GM21737 (cell line): ENCODE measurements around the gene EXO1.
"Not testable (repeated sequence)": the region's sequence is repeated elsewhere in the genome, so short reads cannot be mapped to it uniquely, and the experiment has no call there.

Experiments used
- ATAC-seq: cut with Tn5 transposase; IDR thresholded peaks from one replicate; pipeline ENCODE4 v1.9.1; 2021; ENCODE audit warnings: mild to moderate bottlenecking, moderate library complexity; ENCODE audit not compliant: unreplicated experiment

EXO1 gene

DNA sequence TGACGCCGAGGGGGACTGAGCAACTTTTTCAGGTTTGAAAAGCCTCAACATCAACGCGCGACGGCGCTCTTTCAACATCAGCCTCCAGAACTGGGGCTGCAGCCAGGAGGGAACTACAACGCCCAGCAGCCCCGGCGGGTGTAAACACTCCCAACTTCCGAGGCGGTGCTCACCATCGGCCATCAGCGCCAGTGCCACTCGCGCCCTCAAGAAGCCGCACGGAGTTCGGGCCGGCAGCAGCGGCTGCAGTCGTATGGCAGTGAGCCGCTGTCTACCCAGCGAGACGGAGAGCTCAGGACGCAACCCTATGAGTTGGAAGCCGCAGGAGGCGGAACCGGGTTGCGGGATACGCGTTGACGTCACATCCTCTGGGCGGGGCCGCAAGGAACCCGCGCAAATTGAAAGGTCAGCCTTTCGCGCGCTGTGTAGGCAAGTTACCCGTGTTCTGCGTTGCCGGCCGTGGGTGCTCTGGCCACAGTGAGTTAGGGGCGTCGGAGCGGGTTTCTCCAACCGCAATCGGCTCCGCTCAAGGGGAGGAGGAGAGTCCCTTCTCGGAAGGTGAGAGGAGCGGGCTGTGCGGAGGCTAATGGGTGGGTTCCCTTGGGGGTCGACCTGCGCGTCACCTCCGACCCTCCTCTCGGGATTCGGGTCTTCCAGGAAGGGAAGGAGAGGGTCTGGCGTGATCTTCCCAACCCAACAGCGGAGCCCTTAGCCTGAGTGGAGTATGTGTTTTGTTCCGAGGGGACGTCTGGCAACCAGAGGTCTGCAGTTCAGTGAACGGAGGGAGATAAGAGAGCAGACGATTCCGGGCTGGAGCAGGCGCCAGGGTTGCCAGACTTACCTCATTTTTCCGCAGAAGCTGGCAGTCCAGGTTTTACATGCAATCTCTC, at the start of gene EXO1:
Gene EXO1 (plus strand): TSS at position 409 of the 890 bp plus-strand sequence. CDS start 2,222 bp downstream, outside the sequence.
- peak; percentile 97 for ATAC-seq

DNA sequence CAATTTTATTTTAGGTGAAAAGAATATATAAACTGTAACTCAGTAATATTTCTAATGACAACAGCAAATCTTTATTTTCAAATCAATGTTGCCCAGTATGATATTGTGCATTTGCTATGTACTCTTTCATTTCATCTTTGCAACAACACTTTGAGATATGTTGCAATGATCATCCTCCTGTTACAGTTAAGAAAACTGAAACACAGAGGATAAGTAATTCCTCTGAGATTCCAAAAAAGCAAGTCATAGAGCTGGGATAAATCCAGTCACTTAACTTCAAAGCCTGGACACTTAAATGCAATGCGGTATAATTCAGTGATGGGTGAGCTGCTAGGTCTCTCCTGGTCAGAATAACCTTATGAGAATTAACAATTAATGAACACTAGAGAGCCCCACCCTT, 48.6 kb upstream of the EXO1 start:
- no peak for ATAC-seq

DNA sequence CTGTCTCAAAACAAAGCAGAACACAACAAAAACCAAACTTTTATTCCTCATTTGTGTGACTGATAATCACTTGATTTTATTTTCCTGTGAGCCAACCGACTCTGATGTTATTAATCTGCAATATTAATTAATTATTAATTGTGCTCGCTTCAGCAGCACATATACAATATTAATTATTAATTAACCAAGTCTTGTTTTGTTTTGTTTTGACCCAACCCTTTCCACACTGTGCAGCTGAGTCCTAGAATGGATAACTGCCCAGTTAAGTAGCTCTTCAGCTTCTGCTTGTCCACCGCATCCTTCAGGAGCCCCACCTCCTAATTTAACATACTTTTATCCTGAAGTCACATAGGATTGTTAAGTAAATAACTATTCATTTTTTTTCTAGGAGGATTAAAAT, 47.4 kb upstream of the EXO1 start:
- no peak for ATAC-seq

DNA sequence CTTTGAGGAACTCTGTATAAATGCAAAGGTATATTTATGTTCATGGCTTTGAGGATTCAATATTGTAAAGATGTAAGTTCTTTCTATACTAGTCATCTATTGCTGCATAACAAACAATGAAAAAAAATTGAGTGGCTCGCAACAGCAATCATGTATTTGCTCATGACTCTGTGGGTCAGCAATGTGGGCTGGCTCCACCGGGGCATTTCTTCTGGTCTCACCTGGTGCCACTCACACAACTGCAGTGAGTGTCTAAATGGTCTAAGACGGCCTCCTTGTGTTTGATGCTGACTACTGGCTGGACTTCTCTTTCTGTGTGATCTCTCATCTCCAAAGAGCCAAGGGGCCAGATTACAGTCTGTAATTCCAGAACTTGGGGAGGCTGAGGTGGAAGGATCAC, 45.1 kb upstream of the EXO1 start:
- no peak for ATAC-seq

DNA sequence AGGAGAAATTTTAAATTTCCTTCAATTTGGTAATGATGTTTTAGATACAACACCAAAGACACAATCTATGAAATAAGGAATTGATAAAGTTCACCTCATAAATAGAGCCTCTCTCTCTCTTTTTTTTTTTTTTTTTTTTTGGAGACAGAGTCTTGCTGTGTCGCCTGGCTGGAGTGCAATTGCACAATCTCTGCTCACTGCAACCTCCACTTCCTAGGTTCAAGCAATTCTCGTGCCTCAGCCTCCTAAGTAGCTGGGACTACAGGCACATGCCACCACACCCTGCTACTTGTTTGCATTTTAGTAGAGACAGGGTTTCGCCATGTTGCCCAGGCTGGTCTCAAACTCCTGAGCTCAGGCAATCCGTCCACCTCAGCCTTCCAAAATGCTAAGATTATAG, 43.3 kb upstream of the EXO1 start:
- not testable (repeated sequence) for ATAC-seq

DNA sequence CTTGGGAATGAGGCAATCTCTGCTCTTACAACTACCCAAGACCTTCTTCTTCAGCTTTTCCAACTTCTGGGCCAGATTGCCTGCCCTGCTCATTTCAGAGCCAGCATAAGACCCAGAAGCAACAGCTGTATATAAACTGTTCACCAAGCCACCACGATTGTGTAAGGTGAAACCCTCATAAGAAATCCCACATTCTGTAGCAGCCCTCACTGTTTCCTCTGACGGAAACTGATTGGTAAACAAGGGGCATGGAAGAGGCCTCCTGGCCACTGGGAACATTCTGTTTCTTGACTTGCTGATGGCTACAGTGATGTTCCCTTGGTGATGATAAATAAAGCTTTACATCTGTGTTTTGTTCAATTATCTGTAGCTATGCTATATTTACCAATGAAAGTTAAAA, 39.7 kb upstream of the EXO1 start:
- no peak for ATAC-seq

DNA sequence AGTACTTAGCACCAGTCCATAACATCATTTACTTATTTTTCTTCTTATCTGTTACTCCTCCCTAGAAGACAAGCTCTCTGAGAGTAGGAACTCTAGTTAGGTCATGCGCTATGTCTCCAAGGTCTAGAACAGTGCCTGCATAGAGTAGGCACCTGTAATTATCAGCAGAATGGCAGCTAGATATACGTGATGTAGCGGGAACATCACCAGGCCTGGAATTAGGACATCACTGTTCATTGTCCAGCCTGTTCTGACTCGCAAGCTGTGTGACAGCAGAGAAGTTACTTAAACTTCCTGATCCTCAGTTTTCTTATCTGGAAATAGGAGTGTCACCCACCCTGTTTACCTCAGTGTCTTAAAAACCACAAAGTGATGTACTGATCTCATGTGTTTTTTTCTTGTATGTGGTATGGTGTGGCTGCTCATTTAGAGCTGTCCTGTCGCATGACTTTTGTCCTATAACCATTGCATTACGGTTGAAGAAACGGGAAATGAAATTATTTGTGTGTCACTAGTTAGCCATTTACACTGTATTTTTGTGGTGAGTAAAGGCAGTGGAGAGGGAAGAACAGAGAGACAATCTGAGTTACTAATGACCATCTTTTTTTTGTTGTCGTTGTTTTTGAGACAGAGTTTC, 37.1 kb upstream of the EXO1 start:
- peak; percentile 77 for ATAC-seq

DNA sequence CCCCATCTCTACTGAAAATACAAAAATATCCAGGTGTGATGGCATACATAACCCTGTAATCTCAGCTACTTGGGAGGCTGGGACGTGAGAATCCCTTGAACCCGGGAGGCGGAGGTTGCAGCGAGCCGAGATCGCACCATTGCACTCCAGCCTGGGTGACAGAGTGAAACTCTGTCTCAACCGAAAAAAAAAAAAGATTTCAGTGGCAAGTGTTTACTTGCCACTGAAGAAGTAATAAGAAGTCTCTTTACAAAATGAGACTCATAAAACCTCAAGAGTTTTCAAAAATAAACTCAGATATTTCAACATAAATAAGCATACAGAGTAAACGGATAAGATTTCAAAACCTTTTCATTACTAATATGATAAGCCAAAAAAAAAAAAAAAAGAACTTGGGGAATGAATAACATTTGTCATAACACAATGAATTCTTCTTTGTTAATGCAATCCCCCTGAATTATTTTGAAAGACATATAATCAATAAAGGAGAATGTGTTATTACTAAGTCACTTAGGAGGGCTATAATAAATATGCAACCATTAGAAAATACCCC, 34.2 kb upstream of the EXO1 start:
- ATAC-seq = no peak

DNA sequence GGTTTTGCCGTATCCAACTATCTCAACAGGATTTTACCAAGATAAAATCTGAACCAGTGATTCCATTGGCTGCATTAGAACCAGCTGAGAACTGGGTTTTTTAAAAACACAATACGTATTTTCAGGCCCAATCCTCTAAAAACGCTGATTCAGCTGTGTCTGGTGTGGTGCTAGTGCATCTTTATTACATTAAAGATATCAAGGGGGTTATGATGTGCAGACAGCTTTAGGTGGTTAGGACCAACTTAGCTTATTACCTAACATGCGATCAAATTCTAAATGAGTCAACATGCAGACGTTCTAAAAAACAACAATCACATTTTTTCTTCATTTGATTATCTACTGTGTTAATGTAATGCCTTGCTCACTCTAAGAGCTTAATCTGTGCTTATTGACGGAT, 32.0 kb upstream of the EXO1 start:
- ATAC-seq = no peak

DNA sequence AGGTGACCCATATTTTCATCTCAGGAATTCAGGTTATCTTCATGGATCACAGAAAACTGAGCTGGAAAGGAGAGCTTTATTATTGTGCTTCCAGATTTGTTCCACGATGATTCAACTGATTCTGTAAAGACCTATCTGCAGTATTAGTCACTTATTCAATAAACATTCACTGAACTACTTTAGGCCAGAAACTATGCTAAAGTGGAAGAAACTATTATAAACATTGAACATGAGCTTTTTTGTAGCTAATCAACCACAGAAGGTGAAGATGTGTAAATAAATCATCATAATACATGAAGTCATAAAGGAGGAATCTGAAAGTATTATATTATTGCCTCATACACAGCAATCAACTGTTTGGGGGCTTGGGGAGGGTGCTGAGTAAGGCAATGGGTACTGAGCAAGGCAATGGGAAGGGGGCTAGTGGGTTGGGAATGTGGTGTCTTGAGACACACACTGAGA, 30.6 kb upstream of the EXO1 start:
- ATAC-seq = no peak

DNA sequence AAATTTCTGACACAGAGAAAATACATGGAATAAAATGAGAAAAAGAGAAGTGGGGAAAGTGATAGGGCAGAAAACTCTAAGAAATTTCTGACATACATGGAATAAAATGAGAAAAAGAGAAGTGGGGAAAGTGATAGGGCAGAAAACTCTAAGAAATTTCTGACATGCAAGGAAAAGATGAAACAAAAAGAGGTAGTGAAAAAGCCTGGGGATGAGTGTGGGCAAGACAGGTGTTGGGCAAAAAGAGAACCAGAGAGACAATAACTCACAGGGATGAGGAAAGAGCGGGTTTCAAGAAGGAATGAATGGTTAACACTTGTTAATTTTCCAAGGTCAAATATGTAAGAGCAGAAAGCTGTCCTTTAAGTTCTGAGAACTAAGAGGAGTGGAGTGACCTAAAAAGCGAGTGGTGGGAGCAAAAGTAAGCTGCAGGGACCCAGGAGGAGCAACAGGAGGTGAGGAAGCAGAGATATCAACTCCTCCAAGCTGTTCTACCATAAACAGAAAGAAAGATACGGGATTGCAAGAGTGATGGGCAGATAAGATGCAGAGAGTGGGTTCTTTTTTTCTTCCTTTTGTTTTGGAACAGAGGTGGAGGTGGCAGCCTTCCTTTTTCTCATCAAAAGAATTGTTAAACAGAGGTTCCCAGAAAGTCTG, 29.9 kb upstream of the EXO1 start:
- ATAC-seq = no peak

DNA sequence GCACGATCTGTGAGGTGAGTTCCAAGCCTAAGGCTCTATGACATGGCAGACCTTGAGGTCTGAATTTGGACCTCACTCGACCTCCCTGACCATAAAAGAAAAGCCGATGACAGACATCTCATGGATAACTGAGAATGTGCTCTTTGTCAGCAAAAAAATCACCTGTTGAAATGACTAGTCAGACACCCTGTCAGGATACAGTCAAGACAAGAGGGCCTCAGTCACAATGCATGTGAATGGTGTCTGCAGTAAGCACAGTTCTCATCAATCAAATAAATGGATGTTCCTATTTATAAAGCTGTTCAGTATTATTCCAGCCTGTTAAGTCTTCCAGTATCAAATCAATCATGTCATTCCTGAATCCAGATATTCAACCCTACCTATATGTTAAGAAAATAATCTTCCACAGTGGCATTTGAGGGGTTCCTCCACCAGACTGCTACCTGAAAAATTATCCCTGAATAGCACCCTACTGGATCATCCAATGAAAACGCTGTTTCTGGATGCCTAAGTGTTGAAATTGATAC, 28.6 kb upstream of the EXO1 start:
- ATAC-seq = no peak

DNA sequence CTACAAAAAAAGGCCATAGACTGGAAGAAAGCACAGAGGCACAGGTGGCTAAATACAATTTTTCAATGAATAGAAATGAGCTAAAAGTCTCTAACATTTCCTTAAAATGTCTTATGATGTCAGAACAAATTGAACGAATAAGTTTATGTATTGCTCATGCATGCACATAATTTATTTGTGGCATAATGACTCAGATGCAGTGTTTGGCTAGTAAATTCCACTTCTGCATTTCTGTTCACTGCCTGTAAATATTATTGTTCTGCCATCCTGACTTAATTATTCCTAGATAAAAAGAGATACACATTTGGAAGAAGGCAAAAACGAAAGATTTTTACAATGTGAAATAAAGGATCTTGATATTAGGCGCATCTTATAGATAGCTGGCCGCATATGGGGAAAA, 26.6 kb upstream of the EXO1 start:
- no peak for ATAC-seq

DNA sequence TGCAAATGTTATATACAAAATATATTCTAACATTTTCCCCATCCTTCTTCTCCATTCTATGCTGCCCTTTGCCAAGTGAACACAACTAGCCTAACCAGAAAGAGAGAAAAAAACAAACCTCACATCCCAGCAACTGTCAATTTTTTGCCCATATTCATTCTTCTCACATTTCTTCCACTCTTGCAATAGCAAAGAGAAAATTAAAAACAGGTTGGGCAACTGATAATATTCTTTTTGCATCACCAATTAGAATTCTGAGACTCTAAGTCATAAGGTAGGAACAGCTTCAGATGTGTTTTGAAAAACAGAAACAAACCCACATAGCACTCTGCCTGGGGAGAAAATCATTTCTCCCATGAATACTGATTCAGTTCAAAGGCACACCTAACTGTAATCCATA, 25.2 kb upstream of the EXO1 start:
- no peak for ATAC-seq

DNA sequence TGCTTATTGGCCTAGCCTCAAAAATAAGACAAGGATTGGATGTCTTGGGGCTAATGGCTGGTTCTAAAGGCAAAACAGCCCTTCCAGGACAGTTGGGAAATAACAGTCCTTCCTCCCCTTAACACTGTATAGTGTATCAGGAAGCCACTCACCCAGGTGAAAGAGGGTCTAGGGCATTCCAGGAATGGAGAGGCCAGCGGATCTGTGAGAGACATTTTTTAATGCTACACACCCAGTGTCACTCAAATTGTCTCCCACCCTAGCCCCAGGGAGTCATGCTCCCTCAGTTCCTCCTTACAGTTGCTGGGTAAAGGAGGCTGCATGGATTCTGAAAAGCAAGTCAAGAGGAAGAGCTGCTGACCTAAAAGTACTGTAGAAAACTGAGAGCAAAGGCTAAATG, 24.1 kb upstream of the EXO1 start:
- no peak for ATAC-seq

DNA sequence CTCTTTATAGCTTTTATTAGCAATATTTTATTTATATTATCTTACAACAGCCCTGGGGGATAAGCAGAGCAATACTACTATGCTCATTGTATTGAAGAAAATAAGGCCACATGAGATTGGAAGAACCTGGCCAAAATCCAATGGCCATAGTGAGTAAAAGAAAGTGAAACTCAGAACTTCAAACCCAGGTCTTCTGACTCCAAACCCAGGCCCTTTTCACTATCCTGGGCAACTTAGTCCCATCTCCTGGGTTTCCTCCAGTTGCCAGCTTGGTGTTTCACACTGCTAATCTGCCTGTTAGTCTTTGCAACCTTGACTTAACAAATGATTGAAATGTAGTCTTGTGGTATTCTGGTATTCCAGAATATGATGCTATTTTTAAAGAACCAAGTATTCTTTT, 22.4 kb upstream of the EXO1 start:
- no peak for ATAC-seq

DNA sequence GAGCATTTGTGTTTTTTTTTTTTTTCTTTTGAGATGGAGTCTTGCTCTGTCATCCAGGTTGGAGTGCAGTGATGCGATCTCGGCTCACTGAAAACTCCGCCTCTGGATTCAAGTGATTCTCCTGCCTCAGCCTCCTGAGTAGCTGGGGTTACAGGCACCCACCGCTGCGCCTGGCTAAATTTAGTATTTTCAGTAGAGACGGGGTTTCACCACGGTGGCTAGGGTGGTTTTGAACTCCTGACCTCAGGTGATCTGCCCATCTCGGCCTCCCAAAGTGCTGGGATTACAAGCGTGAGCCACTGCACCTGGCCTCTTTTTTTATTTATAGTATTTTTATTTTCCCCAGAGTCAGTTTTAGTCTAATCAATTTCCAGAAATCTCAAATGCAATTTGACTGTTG, 21.4 kb upstream of the EXO1 start:
- ATAC-seq = not testable (repeated sequence)

DNA sequence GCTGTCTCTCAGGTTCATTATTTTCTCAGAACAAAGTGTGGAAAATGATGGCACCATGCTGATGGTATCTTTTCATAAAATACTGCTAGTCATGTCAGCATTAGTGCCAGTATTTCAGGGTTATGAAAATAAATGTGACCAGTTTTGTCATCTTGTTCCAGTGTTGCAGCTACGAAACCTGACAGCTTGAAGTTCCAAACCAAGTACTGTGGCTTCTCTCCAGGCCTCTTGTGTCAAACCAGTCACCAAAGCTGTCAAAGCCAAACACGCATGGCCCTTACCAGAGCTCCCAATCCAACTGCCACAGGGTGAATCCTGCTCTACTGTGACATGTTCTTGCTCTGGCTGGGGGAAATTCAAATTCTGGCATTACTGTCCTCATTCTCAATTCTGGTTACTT, 20.7 kb upstream of the EXO1 start:
- no peak for ATAC-seq

DNA sequence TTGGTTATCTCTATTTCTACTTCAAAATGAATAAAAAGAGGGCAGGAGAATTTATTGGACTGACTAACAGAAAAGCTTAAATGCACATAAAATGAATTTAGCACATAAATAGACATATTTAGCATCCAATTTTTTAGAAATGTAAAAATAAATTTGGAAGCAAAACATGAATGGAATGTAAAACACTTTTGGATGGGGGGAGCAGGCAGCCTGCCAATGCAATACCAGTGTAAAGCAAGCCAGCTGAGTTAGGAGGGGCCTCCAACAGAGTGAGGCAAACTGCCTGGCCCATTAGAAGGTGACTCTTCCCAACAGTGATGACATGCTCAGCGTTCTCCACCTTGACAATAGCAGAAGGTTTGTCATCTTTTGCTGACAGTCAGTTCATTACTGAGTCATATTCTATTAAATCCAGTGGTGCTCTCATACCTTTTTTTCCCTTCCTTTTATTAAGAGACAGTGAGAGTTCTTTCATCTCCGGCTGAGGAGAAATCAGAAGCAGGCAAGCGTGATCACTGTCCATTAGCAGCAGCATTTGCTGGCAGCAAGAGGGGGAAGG, 19.5 kb upstream of the EXO1 start:
- no peak for ATAC-seq

DNA sequence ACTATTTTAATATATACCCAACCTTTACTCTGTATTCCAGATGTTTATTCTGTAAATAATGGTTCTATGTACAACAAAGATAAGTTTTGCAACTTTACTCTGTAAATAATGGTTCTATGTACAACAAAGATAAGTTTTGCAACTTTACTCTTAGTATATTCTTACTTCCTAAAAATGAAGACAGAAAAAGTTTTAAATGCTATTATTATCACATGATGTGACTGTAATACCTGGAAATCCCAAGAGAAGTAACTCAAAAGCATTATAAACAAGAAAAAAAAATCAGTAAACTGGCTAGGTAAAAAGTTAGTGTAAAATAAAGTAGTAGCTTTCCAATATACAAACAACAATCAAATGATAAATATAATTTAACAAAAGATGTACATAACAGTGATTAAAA, 18.5 kb upstream of the EXO1 start:
- ATAC-seq = no peak
